ENCODE data around the gene LRRC25.

Gene LRRC25

GRCh38 chr19:18423258-18424020 lies 26.0 kb upstream of the LRRC25 start:
- DNase-seq (ENCODE audit: low spot score) = no peak
- in situ Hi-C loops (cut with MboI; ENCODE audit: low sequenced_read_pairs, unreplicated experiment) = no loop called here
- TF ChIP-seq, protein P1, sequence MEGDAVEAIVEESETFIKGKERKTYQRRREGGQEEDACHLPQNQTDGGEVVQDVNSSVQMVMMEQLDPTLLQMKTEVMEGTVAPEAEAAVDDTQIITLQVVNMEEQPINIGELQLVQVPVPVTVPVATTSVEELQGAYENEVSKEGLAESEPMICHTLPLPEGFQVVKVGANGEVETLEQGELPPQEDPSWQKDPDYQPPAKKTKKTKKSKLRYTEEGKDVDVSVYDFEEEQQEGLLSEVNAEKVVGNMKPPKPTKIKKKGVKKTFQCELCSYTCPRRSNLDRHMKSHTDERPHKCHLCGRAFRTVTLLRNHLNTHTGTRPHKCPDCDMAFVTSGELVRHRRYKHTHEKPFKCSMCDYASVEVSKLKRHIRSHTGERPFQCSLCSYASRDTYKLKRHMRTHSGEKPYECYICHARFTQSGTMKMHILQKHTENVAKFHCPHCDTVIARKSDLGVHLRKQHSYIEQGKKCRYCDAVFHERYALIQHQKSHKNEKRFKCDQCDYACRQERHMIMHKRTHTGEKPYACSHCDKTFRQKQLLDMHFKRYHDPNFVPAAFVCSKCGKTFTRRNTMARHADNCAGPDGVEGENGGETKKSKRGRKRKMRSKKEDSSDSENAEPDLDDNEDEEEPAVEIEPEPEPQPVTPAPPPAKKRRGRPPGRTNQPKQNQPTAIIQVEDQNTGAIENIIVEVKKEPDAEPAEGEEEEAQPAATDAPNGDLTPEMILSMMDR (IDR thresholded peaks at IDR 0.05; ENCODE audit: borderline replicate concordance, control extremely low read depth, extremely low read depth, insufficient read depth, missing control alignments) = no peak

DNA sequence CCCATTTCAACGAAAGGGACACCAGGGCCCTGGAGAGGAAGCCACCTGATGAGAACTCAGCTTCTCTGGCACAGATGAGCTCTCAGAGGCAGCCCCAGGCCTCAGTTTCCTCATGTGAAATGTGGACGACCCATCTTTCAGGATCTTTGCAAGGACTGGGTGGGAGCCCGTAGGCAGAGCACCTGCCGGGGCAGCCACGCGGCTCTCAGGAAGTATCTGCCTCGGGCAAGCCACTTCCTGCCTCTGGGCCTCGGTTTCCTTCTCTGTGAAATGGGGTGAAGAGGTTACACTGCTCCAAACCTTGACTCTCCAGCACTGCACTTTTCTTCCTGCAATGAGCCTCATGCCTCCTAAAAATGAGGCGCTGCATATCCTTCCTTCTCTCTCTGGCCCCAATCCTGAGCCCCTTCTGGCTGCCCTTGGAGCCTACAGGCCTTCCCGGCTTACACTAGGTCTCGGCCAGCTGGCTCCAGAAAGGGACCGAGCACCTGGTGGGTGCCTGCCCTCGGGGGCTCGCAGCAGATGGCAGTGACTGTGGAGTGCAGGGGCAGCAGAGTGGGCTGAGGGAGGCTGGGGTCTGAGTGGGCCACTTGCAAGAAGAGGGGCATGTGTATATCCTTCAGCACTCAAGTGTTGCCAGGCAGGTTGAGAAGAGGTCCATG lies 25.2 kb upstream of the LRRC25 start:
- TF ChIP-seq, protein P1 (IDR thresholded peaks at IDR 0.05; ENCODE audit: borderline replicate concordance, control extremely low read depth, extremely low read depth, insufficient read depth, missing control alignments) = no peak
- in situ Hi-C loops (cut with MboI; ENCODE audit: low sequenced_read_pairs, unreplicated experiment) = no loop called here
- no peak for DNase-seq (ENCODE audit: low spot score)

DNA sequence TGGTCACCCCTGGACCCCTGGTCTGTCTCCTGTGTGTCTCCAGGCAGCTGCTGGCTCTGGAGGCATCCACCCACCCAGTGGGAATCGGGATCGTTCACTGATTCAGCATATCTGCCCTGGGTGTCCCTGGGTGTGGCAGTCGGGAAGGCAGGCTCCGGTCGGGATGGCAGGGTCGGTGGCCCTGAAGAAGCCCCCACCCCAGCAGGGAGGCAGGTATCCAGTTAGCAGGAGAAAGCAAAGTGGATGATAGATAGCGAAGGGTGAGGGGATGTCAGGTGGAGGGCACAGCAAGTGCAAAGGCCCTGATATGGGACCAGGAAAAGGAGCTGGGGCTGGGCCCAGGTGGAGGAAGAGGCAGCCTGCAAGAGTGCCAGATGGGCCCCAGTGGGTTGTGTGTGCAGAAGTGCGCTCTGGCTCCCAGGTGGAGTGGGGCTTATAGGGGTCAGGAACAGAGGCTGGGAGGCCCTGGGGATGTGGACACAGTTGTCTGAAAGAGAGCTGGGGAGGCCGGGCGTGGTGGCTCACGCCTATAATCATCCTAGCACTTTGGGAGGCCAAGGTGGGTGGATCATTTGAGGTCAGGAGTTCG lies 24.0 kb upstream of the LRRC25 start:
- in situ Hi-C loops (cut with MboI; ENCODE audit: low sequenced_read_pairs, unreplicated experiment) = no loop called here
- TF ChIP-seq, protein P1 (IDR thresholded peaks at IDR 0.05; ENCODE audit: borderline replicate concordance, control extremely low read depth, extremely low read depth, insufficient read depth, missing control alignments) = no peak
- no peak for DNase-seq (ENCODE audit: low spot score)

DNA sequence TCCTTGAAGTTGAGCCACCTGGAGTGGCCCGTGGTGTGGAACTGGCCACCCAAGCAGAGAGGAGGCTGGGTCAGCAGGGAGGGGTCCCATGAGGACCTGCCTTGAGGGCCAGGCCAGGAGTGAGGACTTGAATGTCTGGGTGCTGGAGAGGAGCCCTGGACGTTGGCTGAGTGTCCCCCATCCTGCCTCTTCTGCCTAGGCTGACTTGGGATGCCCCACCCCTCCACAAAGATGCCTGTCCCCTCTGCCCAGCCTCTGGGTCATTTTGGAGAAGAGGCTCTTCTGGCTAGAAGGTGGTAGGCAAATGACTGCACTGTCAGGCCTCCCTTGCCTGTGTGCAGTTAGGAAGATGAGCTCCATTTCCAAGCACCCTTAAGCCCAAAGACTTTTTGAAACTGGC lies 23.5 kb upstream of the LRRC25 start:
- TF ChIP-seq, protein P1 (IDR thresholded peaks at IDR 0.05; ENCODE audit: borderline replicate concordance, control extremely low read depth, extremely low read depth, insufficient read depth, missing control alignments) = no peak
- no peak for DNase-seq (ENCODE audit: low spot score)
- in situ Hi-C loops (cut with MboI; ENCODE audit: low sequenced_read_pairs, unreplicated experiment) = no loop called here

DNA sequence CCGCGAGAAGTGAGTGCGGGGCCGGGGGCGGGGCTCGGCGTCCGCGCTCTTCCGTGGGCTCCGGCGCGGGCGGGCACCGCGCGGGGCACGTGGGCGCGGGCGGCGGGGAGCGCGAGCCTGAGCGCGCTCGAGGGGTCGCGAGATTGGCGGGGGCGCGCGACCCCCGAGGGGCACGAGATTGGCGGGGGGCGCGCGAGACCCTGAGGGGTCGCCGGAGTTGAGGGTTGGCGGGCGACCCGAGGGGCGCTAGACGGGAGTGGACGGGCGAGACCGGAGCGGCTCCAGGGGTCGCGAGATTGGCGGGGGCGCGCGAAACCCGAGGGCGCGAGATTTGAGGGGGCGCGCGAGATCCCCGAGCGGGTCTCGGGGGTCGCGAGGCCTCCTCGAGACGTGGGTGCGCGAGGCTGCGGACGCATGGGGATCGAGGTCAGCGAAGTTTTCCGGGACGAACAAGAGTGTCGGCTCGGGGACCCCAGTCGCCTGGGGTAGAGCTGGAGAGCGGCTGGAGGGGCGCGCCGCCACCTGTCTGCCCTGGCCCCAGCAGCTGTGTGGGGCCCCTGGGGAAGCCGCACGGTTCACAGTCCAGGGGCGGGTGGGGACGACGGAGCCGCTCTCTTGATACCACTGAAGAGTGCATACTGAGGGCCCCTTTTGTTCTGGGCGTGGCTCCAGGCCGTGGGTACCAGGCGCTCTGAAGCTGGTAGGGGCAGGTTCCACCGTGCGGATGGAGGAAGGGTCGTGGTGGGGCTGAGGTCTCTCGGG lies 22.5 kb upstream of the LRRC25 start:
- in situ Hi-C loops (cut with MboI; ENCODE audit: low sequenced_read_pairs, unreplicated experiment) = no loop called here
- DNase-seq (ENCODE audit: low spot score) = peak; percentile 65
- TF ChIP-seq, protein P1 (IDR thresholded peaks at IDR 0.05; ENCODE audit: borderline replicate concordance, control extremely low read depth, extremely low read depth, insufficient read depth, missing control alignments) = no peak

DNA sequence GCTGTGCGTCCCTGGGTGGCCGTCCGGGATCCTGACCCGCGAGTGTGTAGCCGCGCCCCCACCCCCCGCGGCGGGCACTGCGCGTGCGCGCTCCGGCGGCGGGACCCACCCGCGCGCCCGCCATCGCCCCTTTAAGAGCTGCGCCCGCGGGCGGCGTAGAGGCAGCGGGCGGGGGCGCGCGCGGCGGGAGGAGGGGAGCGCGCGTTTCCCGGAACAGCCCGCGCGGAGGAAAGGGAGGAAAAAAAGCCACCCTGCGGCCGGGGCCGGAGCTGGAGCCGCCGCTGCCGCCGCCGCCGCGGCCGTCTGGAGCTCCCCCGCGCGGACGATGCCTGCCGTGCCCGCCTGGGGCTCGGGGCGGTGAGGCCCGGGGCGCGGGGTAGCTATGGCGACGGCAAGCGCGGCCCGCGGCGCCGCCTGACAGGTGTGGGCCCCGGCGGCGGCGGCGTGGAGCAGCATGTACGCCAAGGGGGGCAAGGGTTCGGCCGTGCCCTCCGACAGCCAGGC lies 21.8 kb upstream of the LRRC25 start, which contains the start of gene SSBP4:
Gene SSBP4, plus strand, starts transcription at position 204 of the 504 bp plus-strand sequence. Its CDS starts 251 bp downstream, at position 455.
- TF ChIP-seq, protein P1 (IDR thresholded peaks at IDR 0.05; ENCODE audit: borderline replicate concordance, control extremely low read depth, extremely low read depth, insufficient read depth, missing control alignments) = peak; percentile 58
- in situ Hi-C loops (cut with MboI; ENCODE audit: low sequenced_read_pairs, unreplicated experiment) = no loop called here
- DNase-seq (ENCODE audit: low spot score) = peak; percentile 92
